HG03039 (cell line): ENCODE data around the gene MISP.
"Not testable (repeated sequence)": the region's sequence is repeated elsewhere in the genome, so short reads cannot be mapped to it uniquely, and the experiment has no call there.

Source experiments
- ATAC-seq: cut with Tn5 transposase; IDR thresholded peaks from one replicate; pipeline ENCODE4 v1.9.1; 2021; ENCODE audit warnings: mild to moderate bottlenecking, moderate library complexity; ENCODE audit not compliant: unreplicated experiment

MISP gene

GRCh38 chr19:723714-724113, 27.2 kb upstream of the MISP start:
- ATAC-seq: no peak

GRCh38 chr19:725461-726089, 25.3 kb upstream of the MISP start:
- ATAC-seq: no peak

- ATAC-seq: no peak
Observed at GRCh38 chr19:726993-727956, 23.6 kb upstream of the MISP start.

DNA sequence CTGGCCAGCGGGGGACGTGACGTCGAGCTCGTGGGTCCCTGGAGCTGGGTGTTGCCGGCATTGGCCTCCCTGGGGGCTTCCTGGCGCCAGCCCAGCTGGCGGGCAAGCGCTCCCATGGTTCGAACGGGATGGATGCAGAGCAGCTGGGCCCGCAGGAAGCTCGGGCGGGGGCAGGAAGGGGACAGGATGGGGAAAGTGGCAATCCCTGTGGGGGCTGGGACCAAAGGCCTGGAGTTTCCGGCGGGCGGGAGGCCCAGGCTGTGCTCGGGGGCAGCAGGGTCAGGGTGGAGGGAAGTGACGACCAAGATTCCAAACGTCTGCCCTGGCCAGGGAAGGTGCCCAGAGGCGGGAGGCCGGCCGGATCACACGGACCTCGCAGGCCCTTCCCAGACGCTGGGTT, 22.9 kb upstream of the MISP start:
- ATAC-seq: no peak

DNA sequence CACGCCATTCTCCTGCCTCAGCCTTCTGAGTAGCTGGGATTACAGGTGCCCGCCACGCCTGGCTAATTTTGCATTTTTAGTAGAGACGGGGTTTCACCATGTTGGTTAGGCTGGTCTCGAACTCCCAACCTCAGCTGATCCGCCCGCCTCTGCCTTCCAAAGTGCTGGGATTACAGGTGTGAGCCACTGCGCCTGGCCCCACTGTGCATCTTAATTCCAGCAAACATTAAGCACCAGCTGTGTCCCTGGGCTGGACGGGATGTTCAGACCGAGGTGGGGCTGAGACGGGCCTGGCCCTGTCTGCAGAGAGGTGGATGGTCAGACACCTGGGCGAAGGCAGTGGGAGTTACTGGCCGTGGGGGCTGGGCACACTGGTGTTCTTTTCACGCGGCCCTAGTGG, 21.3 kb upstream of the MISP start:
- not testable (repeated sequence) for ATAC-seq

DNA sequence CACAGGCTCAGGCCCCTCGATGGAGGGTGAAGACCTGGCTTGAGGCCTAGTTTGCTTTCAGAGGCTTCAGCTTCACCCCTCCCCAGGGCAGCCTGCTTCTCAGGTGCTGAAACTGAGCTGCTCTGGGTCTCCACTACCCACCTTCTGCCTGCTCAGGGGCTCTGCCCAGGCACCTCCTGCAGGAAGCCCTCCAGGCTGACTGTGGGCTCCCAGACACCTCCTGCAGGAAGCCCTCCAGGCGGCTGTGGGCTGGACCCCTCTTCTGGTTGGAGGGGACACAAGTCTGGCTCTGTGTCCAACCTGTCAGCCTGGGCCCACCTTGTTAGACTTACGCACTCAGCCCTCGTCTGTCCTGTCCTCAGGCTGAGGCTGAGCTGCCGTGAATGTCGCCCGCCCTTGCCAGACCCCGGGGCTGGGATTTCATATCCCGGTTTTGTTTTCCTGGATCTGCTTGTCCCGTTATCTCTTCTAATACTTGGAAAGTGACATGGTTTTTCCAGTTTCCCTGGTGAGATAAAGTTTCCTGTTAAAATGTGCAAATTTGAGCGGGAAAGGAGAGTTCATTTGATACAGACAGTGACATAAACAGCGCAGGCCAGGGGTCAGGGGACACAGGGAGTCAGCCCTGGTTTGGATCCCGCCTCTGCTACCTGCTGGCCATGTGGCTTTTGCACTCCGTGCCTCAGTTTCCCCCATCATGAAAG, 20.8 kb upstream of the MISP start:
- ATAC-seq: no peak

GRCh38 chr19:731000-731399, 19.9 kb upstream of the MISP start:
- ATAC-seq: no peak

DNA sequence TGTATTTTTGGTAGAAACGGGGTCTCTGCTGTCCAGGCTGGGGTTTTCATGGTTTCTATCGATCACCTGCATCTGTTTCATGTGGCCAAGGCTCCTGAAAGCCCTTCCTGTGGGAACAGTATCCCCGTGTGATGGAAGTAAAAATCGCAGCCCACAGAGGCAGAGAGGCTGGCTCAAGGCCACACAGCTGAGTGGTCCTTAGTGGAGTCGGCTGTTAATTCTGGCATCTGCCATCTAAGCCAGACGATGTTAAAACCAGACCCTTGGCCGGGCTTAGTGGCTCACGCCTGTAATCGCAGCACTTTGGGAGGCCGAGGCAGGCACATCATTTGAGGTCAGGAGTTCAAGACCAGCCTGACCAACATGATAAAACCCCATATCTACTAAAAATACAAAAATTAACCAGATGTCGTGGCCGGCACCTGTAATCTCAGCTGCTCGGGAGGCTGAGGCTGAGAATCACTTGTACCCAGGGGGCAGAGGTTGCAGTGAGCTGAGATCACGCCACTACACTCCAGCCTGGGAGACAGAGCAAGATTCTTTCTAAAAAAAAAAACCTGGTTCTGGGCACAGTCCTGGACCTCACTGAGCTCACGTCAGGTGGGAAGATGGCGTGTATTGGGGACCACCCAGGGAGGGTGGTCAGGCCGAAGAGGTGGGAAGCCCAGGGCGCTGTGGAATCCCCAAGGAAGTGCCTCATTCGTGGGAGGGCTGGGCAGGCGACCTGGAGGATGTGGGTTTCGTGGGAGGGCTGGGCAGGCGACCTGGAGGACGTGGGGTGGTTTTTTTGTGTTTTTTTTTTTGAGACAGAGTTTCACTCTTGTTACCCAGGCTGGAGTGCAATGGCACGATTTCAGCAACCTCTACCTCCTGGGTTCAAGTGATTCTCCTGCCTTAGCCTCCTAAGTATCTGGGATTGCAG, 18.5 kb upstream of the MISP start:
- no peak for ATAC-seq

DNA sequence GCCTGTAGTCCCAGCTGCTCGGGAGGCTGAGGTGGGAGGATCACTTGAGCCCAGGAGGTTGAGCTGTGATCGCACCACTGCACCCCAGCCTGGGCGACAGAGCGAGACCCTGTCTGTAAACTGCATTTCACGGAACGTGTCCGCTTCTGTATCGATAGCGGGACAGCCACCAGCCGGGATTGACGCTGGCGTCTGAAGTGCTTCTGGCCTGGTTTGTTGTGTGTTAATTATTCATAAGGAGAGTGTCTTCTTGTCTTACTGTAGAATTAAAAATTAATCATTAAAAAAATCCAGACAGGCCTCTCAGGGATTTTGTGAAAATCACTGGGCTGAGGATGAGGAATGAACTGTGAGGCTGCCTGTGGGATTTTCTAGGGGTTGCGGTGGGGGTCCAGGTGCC, 16.2 kb upstream of the MISP start:
- no peak for ATAC-seq

DNA sequence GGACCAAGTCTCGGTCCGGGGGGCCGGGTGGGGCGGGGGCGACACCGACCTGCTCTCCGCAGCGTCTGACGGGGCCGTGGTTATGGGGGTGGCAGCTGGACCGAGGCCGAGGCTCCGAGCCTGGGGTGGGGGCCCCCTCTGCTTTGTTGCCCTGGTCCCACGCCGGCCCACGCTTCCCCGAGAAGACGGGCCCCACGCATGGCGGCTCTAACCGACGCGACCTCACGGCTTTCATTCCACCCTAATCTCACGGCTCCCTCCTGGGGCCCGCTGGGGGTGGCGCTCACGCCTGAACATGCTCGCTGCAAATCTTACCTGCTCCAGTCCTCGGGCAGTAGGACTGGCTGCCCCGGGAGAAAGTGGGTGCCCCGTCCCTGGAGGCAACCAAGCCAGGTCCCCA, 14.8 kb upstream of the MISP start:
- ATAC-seq: no peak

DNA sequence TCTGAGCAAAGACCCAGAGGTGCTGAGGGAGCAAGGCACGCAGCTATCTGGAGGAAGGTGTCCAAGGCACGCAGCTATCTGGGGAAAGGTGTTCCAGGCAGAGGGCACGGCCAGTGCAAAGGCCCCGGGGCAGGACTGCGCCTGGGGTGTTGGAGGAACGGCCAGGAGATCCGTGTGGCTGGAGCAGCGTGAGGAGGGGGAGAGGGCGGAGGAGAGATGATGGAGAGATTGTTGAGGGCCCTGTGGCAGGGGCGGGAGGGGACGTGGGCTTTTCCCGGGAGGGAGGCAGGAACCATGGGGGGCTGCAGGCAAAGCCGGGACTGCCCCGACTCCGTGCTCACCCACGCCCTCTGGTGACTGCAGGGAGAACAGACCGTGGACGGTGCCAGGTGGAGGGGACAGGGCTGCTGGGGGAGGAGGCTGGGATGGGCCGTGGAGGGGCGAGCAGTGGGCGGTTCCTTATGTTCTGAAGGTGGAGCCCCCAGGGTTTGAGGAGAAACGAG, 13.3 kb upstream of the MISP start:
- ATAC-seq: no peak

DNA sequence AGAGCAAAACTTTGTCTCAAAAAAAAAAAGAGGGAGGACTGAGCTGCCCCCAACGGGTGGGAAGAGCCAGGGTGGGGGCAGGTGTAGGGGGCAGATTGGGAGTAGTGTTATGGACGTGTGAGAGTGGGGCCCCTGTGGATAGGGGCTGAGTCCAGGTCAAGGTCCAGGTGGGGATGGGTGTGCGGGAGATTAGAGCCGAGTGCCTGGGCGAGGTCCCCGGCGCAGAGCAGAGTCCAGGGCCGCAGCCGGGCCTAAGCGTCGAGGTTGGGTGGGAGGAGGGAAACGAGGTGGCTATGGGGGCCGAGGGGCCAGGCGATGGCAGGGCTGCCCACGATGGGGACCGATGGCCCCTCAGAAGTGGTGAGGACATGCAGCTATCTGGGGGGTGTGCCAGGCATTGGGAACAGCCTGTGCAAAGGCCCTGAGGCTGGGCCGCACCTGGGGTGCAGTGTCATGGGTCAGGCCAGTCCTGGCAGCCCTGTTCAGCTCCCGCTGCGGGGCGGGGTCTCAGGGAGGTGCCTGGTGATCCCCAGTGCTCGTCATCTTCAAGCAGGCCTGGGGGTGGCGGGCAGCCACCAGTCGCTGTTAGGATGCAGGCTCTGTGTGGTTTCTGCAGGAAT, 12.3 kb upstream of the MISP start:
- ATAC-seq: no peak

DNA sequence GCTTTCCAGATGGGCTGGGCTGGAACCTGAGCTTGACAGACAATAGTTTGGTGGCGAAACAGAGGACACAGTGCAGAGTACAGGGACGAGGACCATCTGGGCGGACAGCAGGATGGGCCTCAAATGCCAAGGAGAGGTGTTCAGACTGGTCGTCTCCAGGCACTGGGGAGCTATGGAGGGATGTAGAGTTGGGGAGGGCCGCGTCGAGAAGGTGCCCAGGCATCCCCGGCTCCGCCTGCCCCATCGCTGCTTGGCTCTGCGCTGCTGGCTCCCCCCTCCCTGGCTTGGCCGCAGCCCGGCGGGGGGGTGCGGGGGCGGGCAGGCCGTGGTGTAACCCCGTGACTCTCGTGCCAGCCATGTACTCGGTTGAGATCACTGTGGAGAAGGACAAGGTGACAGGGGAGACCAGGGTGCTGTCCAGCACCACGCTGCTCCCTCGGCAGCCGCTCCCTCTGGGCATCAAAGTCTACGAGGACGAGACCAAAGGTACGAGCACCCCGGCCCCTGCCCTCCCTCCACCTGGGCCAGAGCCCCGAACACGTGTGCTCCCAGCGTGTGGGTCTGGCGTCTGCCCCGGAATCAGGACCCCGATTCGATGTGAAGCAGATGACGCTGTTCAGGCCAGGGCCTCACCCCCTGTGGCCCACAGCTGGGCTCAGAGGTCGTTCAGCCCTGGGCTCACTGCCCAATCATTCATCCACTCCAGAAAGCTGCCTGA, 10.8 kb upstream of the MISP start:
- ATAC-seq: no peak

GRCh38 chr19:740816-741505, 10.0 kb upstream of the MISP start:
- ATAC-seq: not testable (repeated sequence)

- no peak for ATAC-seq
Observed at GRCh38 chr19:741506-742131, 9.3 kb upstream of the MISP start.

DNA sequence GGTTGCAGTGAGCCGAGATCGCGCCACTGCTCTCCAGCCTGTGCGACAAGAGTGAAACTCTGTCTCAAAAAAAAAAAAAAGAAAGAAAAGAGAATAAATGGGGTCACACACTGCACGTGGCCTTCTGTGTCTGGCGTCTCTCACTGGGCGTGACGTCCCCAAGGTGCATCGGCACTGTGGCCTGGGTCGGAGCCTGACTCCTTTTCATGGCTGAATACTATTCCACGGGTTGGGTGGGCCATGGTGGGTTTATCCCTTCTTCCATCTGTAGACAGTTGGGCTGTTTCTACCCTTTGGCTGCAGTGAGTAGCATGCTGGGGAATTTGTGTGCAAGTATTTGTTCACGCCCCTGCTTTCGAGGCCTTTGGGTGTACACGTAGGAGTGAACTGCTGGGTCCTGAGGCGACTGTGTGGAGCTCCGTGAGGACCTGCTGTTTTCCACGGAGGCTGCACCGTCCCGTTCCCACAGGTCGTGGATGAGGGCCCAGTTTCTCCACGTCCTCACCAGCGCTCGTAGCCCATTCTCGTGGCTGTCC, 8.3 kb upstream of the MISP start:
- no peak for ATAC-seq

GRCh38 chr19:743168-743687, 7.7 kb upstream of the MISP start:
- no peak for ATAC-seq

GRCh38 chr19:745138-745537, 5.8 kb upstream of the MISP start:
- not testable (repeated sequence) for ATAC-seq
